GM12878 (cell line): Measurements from ENCODE around the gene GRM3. TPM values are rescaled to one million over a fixed set of nuclear protein-coding genes. Genes with fewer than 3 reads are reported as not detected.

Source experiments
- ATAC-seq: fragments of 200-7000 bp; cut with Tn5 transposase; 3 replicates; pipeline ENCODE4 v1.9.1; 2020; ENCODE audit warnings: mild to moderate bottlenecking, moderate library complexity
- BruUV-seq: library from RNA; stranded (reverse); fragments of 400-500 nt; replicated peaks from 2 replicates; lab custom pipeline; 2021; lab: Mats Ljungman, UMichigan
- CTCF ChIA-PET: fragments of 300-600 bp; sonication (Branson Sonifier 250); formaldehyde crosslinking; extraction: SDS; loops from one replicate; lab custom pipeline; 2021; ENCODE audit warnings: inconsistent platforms; lab: Yijun Ruan, JAX
- POLR2A ChIA-PET: fragments of 350-600 bp; formaldehyde crosslinking; extraction: SDS; loops from one replicate; lab custom pipeline; 2021; ENCODE audit warnings: inconsistent platforms; lab: Charles Lee
- RAD21 ChIA-PET: fragments of 300-600 bp; sonication (Branson Sonifier 250); formaldehyde crosslinking; loops from one replicate; lab custom pipeline; 2023; ENCODE audit warnings: antibody characterized with exemption; ENCODE audit not compliant: unreplicated experiment; lab: Charles Lee
- SMC1A ChIA-PET: fragments of 300-600 bp; sonication (Branson Sonifier 250); formaldehyde crosslinking; loops from one replicate; lab custom pipeline; 2023; ENCODE audit not compliant: unreplicated experiment, uncharacterized antibody; lab: Charles Lee
- DNase-seq: peaks from one replicate; pipeline ENCODE4 v3.0.0-alpha.2; 2011; ENCODE audit warnings: low read depth, low spot score
- FAIRE-seq: peaks from 3 replicates; lab custom pipeline; 2011; peaks lifted over from hg19 to GRCh38; lab: Jason Lieb, UNC
- H2AFZ ChIP-seq: 2 replicates; pipeline ENCODE4 v1.6.0; 2011; ENCODE audit warnings: low read depth, low read length, control low read depth; ENCODE audit not compliant: control insufficient read depth
- H3K27ac ChIP-seq: 2 replicates; pipeline ENCODE4 v1.5.1; 2011; ENCODE audit warnings: control low read depth; ENCODE audit not compliant: control insufficient read depth, insufficient read depth
- H3K27me3 ChIP-seq, 2 experiments: replicated peaks in 1 of 2; 2 replicates each; pipeline versions ENCODE4 v1.6.0 to v1.6.1; 2011; ENCODE audit warnings: low read length in 1 of 2; ENCODE audit not compliant: control insufficient read depth in 2 of 2, insufficient read depth in 2 of 2
- H3K36me3 ChIP-seq, 2 experiments: 2 replicates each; pipeline ENCODE4 v1.5.1; 2011; ENCODE audit warnings: low read length in 1 of 2; ENCODE audit not compliant: control insufficient read depth in 2 of 2, insufficient read depth in 2 of 2
- H3K4me1 ChIP-seq: 2 replicates; pipeline ENCODE4 v1.6.1; 2011; ENCODE audit warnings: mild to moderate bottlenecking, low read length, moderate library complexity, mixed read lengths; ENCODE audit not compliant: control insufficient read depth, insufficient read depth
- H3K4me2 ChIP-seq: 2 replicates; pipeline ENCODE4 v1.6.0; 2011; ENCODE audit warnings: control low read depth; ENCODE audit not compliant: control insufficient read depth, insufficient read depth
- H3K4me3 ChIP-seq: fragments of 200-600 bp; sonication (generic); 2 replicates; pipeline ENCODE4 v1.5.1; 2016
- H3K79me2 ChIP-seq: 2 replicates; pipeline ENCODE4 v1.6.0; 2011; ENCODE audit warnings: low read length; ENCODE audit not compliant: control insufficient read depth, insufficient read depth
- H3K9ac ChIP-seq: 2 replicates; pipeline ENCODE4 v1.8.0; 2011; ENCODE audit warnings: low read length, control low read depth, mixed read lengths; ENCODE audit not compliant: control insufficient read depth, insufficient read depth
- H3K9me3 ChIP-seq: replicated peaks from 3 replicates; pipeline ENCODE4 v1.5.1; 2011; ENCODE audit warnings: mild to moderate bottlenecking, low read length; ENCODE audit not compliant: control insufficient read depth, insufficient read depth
- H4K20me1 ChIP-seq: 2 replicates; pipeline ENCODE4 v1.6.0; 2011; ENCODE audit not compliant: control insufficient read depth, insufficient read depth
- ATF7 ChIP-seq: fragments of 450-650 bp; IDR thresholded peaks from 2 replicates; pipeline ENCODE4 v1.6.1; 2016; ENCODE audit warnings: low read depth, mild to moderate bottlenecking
- CBX3 ChIP-seq: fragments of 200-600 bp; sonication (generic); IDR thresholded peaks from 2 replicates; pipeline ENCODE4 v1.6.1; 2016; ENCODE audit warnings: low read depth, borderline replicate concordance
- CUX1 ChIP-seq: IDR thresholded peaks from 2 replicates; pipeline ENCODE4 v1.6.1; 2012; ENCODE audit warnings: improper control_type of control experiment, low read depth, low read length; ENCODE audit not compliant: insufficient replicate concordance
- MYC ChIP-seq: IDR thresholded peaks from 2 replicates; pipeline ENCODE4 v1.6.1; 2011; ENCODE audit warnings: mild to moderate bottlenecking, low read length, moderate library complexity, inconsistent platforms; ENCODE audit not compliant: insufficient read depth, insufficient replicate concordance, insufficient read length, severe bottlenecking
- PBX3 ChIP-seq: IDR thresholded peaks from 2 replicates; pipeline ENCODE4 v1.6.1; 2011; ENCODE audit warnings: mild to moderate bottlenecking, low read depth, low read length, moderate library complexity; ENCODE audit not compliant: insufficient replicate concordance
- SREBF2 ChIP-seq: IDR thresholded peaks from 2 replicates; pipeline ENCODE4 v1.6.1; 2012; ENCODE audit warnings: mild to moderate bottlenecking, low read length
- ZNF622 ChIP-seq: fragments of 450-650 bp; IDR thresholded peaks from 2 replicates; pipeline ENCODE4 v1.6.1; 2017; ENCODE audit warnings: mild to moderate bottlenecking, inconsistent platforms
- WGBS: methylation state at CpG from one replicate; pipeline ENCODE4 v1.1.6; 2016; ENCODE audit warnings: low lambda C conversion rate; ENCODE audit not compliant: insufficient replicate concordance, insufficient coverage; ENCODE audit errors: missing lambda C conversion rate; 5-methylcytosine and 5-hydroxymethylcytosine counted together
- in situ Hi-C: fragments of 300-500 bp; cut with MboI; formaldehyde crosslinking; loops from 9 replicates; pipeline ENCODE4 v1.14.3; 2018; ENCODE audit warnings: mixed read lengths
- intact Hi-C: fragments of 100-400 bp; cut with micrococcal nuclease; formaldehyde crosslinking; loops from one replicate; pipeline ENCODE4 v1.14.2; 2022; ENCODE audit not compliant: unreplicated experiment
- polyA plus RNA-seq, 11 experiments: library from polyadenylated mRNA; depleted of rRNA in 4 of 11; unstranded in 6 of 11; stranded (reverse) in 5 of 11; fragments of >200 nt; fragmentation: Nextera tagmentation in 4 of 11; fragmentation: Illumina TruSeq in 1 of 11; extraction: Ambion mirVana in 4 of 11; extraction: Trizol in 1 of 11; gene quantifications; 1 replicate in 1 of 11; 2 replicates in 10 of 11; pipeline versions ENCODE4 v1.2.1 to v1.2.3, GENCODE V29; 2011 to 2016; ENCODE audit warnings: inconsistent platforms in 2 of 11, missing spikeins in 2 of 11, low read depth in 1 of 11
- total RNA-seq, 4 experiments: library from RNA; depleted of rRNA in 3 of 4; stranded (reverse); fragments of >200 nt in 3 of 4; fragmentation: Illumina TruSeq in 1 of 4; extraction: Trizol in 1 of 4; gene quantifications; 2 replicates each; pipeline versions ENCODE4 v1.2.1 to v1.2.3, GENCODE V29; 2013 to 2021

Gene GRM3
- total and polyA plus RNA-seq, 10 of the 15 experiments (the other 5 are each of a cell fraction or from before 2014, with no cell fraction given): 0.03 to 0.49 (median 0.15) TPM; not detected in 1

GRCh38 chr7:86687831-86688230, 44.1 kb downstream of the GRM3 start:
- no peak for ATAC-seq
- BruUV-seq: no TSS peak
- ChIA-PET CTCF (no interaction called here), SMC1A (no interaction called here), POLR2A (no interaction called here), RAD21 (no interaction called here)
- Histone ChIP-seq H3K9ac (no peak overlapping the region), H4K20me1 (no peaks in the 10 kb centered on the region), H3K79me2 (no peaks in the 10 kb centered on the region), H3K36me3 (no peaks in the 10 kb centered on the region), H3K4me3 (no peak overlapping the region), H3K4me1 (no peaks in the 10 kb centered on the region), H3K4me2 (no peak overlapping the region), H3K27ac (no peak overlapping the region), H3K9me3 (no peaks in the 10 kb centered on the region), H2AFZ (no peak overlapping the region), H3K27me3 (no peaks in the 10 kb centered on the region)
- DNase-seq: no peak
- WGBS: 0% methylated on average over 1 of the region's 1 CpG
- no peak for FAIRE-seq
- intact Hi-C loops (no loop called here), in situ Hi-C loops (no loop called here)
- TF ChIP-seq CUX1: no peak
- no peak for TF ChIP-seq SREBF2

GRCh38 chr7:86689363-86689762, 45.7 kb downstream of the GRM3 start:
- Histone ChIP-seq H4K20me1 (no peaks in the 10 kb centered on the region), H3K27ac (no peak overlapping the region), H2AFZ (no peak overlapping the region), H3K4me3 (no peak overlapping the region), H3K9ac (no peak overlapping the region), H3K27me3 (no peaks in the 10 kb centered on the region), H3K4me1 (no peaks in the 10 kb centered on the region), H3K36me3 (no peaks in the 10 kb centered on the region), H3K79me2 (no peaks in the 10 kb centered on the region), H3K9me3 (no peaks in the 10 kb centered on the region), H3K4me2 (no peak overlapping the region)
- intact Hi-C loops: no loop called here
- ATAC-seq: no peak
- BruUV-seq: no TSS peak
- in situ Hi-C loops: no loop called here
- SMC1A ChIA-PET: no interaction called here
- no peak for FAIRE-seq
- no peak for DNase-seq
- RAD21 ChIA-PET: no interaction called here
- CTCF ChIA-PET: no interaction called here
- POLR2A ChIA-PET: no interaction called here
- TF ChIP-seq ZNF622 (no peak), CBX3 (no peak), PBX3 (no peak), MYC (no peak), ATF7 (no peak)
